ENCODE measurements around the gene ATP5PB.

Gene ATP5PB

DNA sequence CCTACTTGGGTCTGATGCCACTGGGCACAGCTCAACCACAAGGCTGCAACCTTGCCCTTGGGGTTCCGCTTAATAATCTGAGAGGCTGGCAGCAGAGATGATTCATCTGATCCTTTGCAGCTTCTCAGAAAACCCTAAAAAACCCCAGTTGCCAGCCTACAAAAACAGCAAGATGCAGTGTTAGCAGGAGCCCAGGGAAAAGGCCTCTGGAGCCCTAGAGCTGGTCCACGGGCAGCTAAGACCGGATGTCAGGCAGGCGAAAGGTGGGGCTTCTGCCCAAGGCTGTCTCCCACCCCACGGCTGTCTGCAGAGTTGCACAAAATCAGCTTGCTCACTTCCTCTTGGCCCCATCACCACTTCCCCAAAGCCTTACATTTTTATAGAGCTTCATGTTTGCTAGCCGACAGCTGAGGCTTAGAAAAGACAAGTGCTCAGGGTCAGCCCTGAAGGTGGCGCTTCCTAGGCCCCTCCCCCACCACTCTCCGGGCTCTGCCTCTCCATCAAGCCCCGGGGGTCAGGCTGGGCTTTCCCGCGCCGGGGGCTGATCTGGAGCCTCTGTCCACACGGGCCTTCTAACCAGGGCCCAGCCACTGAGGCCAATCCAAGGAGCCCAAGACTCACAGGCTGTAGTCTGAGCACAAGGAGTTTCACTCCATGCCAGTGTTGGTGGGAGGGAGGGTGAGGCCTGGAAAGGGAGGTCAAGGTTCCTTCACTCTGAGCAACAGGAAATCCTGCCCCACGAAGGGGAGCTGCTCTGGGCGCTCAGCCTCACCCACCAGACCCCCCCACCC lies 58.3 kb downstream of the ATP5PB start:
- DNase-seq: peak; percentile 97

DNA sequence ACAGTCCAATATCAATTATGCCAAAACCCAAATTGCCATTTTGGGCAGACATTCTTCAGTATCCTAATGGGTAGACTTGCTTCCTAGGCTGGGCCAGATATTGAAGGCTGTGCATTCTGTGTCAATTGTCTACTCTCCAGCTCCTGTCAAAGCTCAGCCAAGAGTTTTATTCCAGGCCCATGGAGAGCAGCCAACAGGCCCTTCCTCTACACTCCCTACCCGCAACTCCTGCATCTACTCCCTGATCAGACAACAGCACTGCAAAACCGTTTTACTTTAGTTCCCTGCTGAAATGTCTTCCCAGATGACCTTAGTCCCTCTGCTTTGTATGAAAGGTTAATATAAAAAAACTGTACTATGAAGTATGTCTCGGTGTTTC lies 60.7 kb downstream of the ATP5PB start:
- DNase-seq: no peak

DNA sequence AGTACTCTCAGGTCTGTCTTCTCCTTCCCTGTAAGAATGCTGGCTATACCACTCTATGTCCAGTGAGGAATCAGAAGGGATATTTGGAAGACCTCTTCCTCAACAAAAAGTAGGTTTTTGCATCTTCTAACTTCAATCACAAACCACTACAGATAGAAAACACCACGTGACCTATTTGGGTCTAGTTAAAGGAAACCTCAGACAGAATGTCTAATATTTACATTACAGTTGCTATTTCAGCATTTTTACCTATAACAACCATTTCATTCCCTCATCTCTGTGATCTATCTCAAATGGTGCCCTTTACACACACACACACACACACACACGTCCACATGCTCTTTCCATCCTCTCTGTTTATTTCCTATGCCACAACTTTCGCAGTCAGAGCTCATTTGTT lies 62.1 kb downstream of the ATP5PB start:
- no peak for DNase-seq

All from inflammatory macrophage (primary cell).